AG04449 (cell line): ENCODE data around the gene ATG7.

Experiments used
- CTCF ChIA-PET: fragments of 350-600 bp; formaldehyde crosslinking; extraction: SDS; loops from one replicate; lab custom pipeline; 2021; ENCODE audit warnings: antibody characterized with exemption; lab: Yijun Ruan, JAX
- POLR2A ChIA-PET: fragments of 400-600, 350-600 bp; formaldehyde crosslinking; extraction: SDS; loops from one replicate; lab custom pipeline; 2020; ENCODE audit warnings: antibody characterized with exemption, inconsistent platforms; lab: Yijun Ruan, JAX
- DNase-seq: peaks from one replicate; pipeline ENCODE4 v3.0.0-alpha.2; 2010; ENCODE audit warnings: low read depth, low spot score
- H3K4me3 ChIP-seq: 2 replicates; pipeline ENCODE4 v1.5.1; 2011; ENCODE audit warnings: low read depth, mild to moderate bottlenecking, control low read depth, low read length
- TF ChIP-seq, protein P1 (sequence below): IDR thresholded peaks from one replicate; pipeline ENCODE4 v1.5.1; 2011; ENCODE audit warnings: mild to moderate bottlenecking, moderate library complexity, low read length, control low read depth, inconsistent platforms; ENCODE audit not compliant: insufficient read depth; ENCODE audit errors: missing control alignments

The ATG7 gene

GRCh38 chr3:11389386-11390268 lies 117.4 kb downstream of the ATG7 start:
- ChIA-PET CTCF (interaction anchor here (0.7 to 4.9 kb wide), 3 partner anchors 10 to 255 kb away, joined by 3 to 38 read pairs (median 3); no protein-coding TSS in a partner anchor), POLR2A (no interaction called here)
- TF ChIP-seq, protein P1, sequence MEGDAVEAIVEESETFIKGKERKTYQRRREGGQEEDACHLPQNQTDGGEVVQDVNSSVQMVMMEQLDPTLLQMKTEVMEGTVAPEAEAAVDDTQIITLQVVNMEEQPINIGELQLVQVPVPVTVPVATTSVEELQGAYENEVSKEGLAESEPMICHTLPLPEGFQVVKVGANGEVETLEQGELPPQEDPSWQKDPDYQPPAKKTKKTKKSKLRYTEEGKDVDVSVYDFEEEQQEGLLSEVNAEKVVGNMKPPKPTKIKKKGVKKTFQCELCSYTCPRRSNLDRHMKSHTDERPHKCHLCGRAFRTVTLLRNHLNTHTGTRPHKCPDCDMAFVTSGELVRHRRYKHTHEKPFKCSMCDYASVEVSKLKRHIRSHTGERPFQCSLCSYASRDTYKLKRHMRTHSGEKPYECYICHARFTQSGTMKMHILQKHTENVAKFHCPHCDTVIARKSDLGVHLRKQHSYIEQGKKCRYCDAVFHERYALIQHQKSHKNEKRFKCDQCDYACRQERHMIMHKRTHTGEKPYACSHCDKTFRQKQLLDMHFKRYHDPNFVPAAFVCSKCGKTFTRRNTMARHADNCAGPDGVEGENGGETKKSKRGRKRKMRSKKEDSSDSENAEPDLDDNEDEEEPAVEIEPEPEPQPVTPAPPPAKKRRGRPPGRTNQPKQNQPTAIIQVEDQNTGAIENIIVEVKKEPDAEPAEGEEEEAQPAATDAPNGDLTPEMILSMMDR = no peak
- no peak for DNase-seq
- H3K4me3 ChIP-seq = no peak overlapping the region

DNA sequence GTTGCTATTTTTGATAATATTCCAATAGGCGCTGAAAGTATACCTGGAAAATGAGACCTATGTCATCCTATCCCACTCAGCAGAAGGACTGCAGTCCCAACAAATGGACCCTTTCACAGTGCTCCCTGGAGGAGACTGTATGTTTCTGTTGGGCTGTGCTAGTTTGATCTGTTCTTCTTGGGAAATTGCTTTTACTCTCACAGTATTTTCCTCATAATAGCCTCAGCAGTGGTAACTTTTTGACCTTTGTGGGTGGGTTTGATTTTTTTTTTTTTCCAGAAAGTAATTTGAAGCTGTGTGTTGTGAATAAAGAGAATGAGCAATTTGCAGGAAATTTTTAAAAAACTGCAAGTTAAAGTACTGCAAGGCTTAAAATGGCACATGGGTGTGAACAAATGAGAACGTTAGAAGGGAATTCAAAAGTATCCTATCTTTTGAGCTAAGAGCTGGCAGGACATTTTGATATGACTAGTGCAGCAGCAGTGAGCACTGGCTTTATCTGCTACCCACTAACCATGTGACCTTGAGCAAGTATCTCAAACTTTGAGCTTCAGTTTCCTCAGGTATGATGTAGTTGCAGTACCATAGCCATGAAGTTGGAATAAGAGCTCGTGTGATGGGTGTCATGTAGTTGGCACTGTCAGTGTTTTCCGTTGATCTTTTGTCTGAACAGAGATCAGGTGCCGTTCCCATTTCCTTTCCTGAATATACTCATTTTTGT lies 118.4 kb downstream of the ATG7 start:
- no peak overlapping the region for H3K4me3 ChIP-seq
- ChIA-PET POLR2A (interaction anchor here (0.6 kb wide), 1 partner anchor 377 kb away, joined by 3 read pairs; no protein-coding TSS in a partner anchor), CTCF (interaction anchor here (0.8 to 4.9 kb wide), 5 partner anchors 11 to 261 kb away, joined by 3 to 38 read pairs (median 3); no protein-coding TSS in a partner anchor)
- TF ChIP-seq, protein P1 = no peak
- no peak for DNase-seq

GRCh38 chr3:11391174-11391879 lies 119.1 kb downstream of the ATG7 start:
- no peak for DNase-seq
- POLR2A ChIA-PET = interaction anchor here (1.1 kb wide), 1 partner anchor 117 kb away, joined by 4 read pairs; no protein-coding TSS in a partner anchor
- H3K4me3 ChIP-seq = no peak overlapping the region
- CTCF ChIA-PET = interaction anchor here (0.8 to 4.9 kb wide), 7 partner anchors 12 to 261 kb away, joined by 3 to 38 read pairs (median 4); no protein-coding TSS in a partner anchor
- TF ChIP-seq, protein P1 = no peak

DNA sequence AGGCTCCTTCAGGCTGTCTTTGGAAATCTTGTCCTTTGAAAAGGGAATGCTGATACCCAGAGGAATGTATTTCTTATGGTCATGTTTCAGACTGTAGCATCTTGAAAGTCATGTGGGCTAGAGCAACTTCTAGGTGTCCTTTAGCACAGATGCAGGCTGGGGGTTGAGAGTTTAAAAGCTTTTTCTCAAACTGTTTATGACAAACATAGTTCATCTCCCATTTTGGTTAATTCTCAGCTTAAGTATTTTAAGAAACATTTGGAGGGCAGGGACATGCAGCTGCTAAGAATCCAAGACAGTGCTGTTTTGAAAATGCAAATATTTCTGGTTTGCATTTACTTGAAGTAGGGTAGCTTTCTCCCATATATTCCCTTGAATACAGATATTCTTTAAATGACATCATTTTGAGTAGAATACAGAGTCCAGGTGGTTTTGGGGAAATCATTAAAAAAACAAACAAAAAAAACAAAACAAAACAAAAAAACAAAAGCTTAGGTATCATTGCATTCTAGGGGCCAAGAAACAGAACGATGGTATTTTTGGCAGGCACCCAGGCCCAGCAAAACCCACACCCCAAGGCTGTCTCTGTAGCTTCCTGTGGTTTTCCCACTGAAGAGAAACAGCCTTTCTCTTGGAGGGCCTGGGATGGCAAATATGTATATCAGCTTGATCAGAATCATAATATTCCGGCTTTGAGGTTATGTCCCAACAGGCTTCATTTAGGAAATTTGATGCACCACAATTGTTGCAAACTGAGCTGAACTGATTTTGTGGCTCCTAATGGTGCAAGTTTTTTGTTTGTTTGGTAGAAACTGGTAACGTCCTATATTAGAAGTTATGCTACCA lies 120.0 kb downstream of the ATG7 start:
- peak; percentile 56 for DNase-seq
- H3K4me3 ChIP-seq = no peak overlapping the region
- TF ChIP-seq, protein P1 = no peak
- CTCF ChIA-PET = interaction anchor here (0.7 to 4.9 kb wide), 5 partner anchors 13 to 422 kb away, joined by 3 to 38 read pairs (median 4); no protein-coding TSS in a partner anchor
- POLR2A ChIA-PET = interaction anchor here (1.1 kb wide), 1 partner anchor 116 kb away, joined by 4 read pairs; no protein-coding TSS in a partner anchor

DNA sequence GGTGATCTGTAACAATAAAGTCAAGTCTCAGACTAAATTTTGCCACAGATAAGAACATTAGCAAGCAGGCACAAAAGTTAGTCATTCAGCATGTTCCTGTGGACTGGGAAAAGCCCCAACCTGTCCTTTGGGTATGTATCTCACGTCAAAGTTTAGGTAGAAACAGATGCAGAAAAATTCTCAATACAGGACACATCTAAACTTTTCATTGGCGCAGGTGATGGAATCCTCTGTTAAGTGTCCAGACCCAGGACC lies 120.6 kb downstream of the ATG7 start:
- DNase-seq = no peak
- TF ChIP-seq, protein P1 = no peak
- POLR2A ChIA-PET = interaction anchor here (1.1 kb wide), 1 partner anchor 116 kb away, joined by 4 read pairs; no protein-coding TSS in a partner anchor
- H3K4me3 ChIP-seq = no peak overlapping the region
- CTCF ChIA-PET = interaction anchor here (0.7 to 4.9 kb wide), 3 partner anchors 13 to 421 kb away, joined by 3 to 38 read pairs (median 4); no protein-coding TSS in a partner anchor
